ENCODE data around the gene ARHGEF4.

DNA sequence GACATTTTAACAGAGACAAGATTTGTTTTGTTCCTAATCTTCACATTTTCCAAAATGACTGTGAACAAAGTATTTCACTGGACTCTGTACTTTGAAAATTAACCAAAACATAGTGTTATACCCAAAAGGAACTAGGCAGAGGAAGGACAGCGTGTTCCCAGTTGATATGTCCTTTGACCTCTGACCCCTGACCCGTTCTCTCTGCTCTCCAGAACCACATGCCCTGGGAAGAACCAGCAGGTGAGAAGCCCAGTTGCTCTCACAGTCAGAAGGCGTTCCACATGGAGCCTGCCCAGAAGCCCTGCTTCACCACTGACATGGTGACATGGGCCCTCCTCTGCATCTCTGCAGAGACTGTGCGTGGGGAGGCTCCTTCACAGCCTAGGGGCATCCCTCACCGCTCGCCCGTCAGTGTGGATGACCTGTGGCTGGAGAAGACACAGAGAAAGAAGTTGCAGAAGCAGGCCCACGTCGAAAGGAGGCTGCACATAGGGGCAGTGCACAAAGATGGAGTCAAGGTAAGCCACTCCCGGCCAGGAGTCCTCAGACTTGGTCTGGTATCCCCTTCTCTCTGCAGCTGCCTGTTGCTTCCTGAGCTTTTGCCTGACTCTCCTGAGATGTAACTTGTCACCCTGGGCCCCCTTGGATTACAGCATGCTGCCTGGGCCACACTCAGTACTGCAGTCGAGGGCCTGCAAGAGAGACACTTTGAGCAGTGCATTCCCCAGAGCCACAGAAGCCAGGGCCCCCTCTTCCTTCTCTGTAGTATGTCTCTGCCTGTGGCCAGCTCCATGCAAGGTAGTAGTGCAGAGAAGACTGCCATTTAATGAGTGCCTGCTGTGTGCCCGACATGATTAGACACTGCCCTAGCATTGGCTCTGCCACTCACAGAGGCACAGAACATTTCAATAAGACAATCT is 94.3 kb downstream of the ARHGEF4 start:
- TF ChIP-seq, protein P1, sequence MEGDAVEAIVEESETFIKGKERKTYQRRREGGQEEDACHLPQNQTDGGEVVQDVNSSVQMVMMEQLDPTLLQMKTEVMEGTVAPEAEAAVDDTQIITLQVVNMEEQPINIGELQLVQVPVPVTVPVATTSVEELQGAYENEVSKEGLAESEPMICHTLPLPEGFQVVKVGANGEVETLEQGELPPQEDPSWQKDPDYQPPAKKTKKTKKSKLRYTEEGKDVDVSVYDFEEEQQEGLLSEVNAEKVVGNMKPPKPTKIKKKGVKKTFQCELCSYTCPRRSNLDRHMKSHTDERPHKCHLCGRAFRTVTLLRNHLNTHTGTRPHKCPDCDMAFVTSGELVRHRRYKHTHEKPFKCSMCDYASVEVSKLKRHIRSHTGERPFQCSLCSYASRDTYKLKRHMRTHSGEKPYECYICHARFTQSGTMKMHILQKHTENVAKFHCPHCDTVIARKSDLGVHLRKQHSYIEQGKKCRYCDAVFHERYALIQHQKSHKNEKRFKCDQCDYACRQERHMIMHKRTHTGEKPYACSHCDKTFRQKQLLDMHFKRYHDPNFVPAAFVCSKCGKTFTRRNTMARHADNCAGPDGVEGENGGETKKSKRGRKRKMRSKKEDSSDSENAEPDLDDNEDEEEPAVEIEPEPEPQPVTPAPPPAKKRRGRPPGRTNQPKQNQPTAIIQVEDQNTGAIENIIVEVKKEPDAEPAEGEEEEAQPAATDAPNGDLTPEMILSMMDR (IDR thresholded peaks at IDR 0.05 in 2 of 3, conservative IDR thresholded peaks at IDR 0.05 in 1 of 3; ENCODE audit: borderline replicate concordance in 1 of 3, insufficient read depth in 1 of 3, low read depth in 2 of 3, low read length in 2 of 3): no peak
- no peak for TF ChIP-seq ZFX (IDR thresholded peaks at IDR 0.05)

Data from HCT116 (cell line).